ENCODE results near the gene TRIM54.
"Not testable (repeated sequence)": the region's sequence is repeated elsewhere in the genome, so short reads cannot be mapped to it uniquely, and the experiment has no call there.

Gene TRIM54

DNA sequence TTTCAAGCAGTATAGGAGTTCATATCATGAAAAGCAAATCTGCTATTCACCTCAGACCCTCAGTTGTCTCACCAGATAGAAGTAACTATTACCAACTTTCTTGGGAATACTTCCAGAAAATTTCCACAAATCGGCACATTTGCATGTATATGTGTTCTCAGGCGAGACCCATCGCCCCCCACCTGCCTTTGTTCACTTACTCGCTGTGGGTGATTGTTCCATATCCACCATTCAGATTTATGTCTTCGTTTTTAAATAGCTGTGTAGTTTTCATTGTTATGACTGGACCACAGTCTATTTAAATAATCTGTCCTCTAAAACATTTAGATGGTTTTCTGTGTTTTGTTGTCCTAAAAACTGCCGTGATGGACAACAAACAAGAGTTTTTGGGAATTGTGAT, 3.3 kb downstream of the TRIM54 start:
- no peak for DNase-seq

GRCh38 chr2:27288610-27289009, 6.4 kb downstream of the TRIM54 start:
- DNase-seq = no peak

- DNase-seq = no peak
Measured at GRCh38 chr2:27290549-27290948, 8.3 kb downstream of the TRIM54 start.

DNA sequence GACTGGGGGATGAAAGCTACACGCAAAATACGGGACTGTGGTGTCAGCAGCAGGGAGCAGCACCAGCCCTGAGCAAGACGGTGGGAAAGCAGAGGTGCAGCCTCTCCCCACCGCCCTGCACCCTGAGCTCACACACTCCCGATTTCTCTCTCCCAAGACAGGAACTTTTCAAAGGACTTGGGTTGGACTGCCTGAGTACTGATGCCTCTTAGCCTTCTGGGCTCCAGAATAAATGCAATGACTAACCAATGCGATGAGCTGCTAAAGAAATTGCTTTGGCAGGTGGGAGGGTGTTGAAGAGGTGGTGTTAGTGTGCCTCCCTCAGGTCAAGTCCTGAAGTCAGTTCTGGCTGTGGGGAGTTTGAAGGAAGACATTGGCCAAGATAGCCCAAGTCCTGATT, 9.6 kb downstream of the TRIM54 start:
- no peak for DNase-seq

GRCh38 chr2:27294928-27295327, 12.7 kb downstream of the TRIM54 start:
- DNase-seq = no peak

- no peak for DNase-seq
Measured at GRCh38 chr2:27296481-27296880, 14.3 kb downstream of the TRIM54 start.

DNA sequence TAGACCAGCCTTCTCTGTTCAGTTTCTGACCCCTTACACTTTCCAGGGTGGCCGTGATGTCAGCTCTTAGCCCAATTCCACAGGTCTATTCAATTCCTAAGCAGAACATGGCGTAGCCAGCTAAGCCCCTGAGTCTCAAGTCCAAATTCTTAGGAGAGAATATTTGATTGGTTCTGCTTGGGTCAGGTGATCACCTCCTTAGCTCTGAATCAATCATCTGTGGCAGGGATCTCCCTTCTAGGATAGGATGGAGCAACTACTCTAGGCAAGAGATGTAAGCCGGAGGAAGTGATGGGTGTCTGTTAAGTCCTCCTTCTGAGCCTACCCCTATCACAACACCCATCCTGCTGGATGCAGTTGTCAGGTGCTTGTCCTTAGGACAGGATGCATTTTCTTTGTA, 15.0 kb downstream of the TRIM54 start:
- no peak for DNase-seq

GRCh38 chr2:27298391-27299080, 16.3 kb downstream of the TRIM54 start:
- DNase-seq = no peak

DNA sequence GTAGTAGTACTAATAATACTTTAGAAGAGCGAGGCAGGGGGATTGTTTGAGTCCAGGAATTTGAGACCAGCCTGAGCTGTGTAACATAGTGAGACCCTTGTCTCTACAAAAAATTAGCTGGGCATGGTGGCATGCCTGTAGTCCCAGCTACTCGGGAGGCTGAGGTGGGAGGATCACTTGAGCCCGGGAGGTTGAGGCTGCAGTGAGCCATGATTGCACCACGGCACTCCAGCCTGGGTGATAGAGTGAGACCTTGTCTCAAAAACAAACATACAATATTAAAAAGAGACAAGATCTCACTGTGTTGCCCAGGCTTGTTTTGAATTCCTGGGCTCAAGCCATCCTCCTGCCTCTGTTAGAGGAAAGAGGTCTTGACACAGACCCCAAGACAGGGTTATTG, 18.4 kb downstream of the TRIM54 start:
- not testable (repeated sequence) for DNase-seq

DNA sequence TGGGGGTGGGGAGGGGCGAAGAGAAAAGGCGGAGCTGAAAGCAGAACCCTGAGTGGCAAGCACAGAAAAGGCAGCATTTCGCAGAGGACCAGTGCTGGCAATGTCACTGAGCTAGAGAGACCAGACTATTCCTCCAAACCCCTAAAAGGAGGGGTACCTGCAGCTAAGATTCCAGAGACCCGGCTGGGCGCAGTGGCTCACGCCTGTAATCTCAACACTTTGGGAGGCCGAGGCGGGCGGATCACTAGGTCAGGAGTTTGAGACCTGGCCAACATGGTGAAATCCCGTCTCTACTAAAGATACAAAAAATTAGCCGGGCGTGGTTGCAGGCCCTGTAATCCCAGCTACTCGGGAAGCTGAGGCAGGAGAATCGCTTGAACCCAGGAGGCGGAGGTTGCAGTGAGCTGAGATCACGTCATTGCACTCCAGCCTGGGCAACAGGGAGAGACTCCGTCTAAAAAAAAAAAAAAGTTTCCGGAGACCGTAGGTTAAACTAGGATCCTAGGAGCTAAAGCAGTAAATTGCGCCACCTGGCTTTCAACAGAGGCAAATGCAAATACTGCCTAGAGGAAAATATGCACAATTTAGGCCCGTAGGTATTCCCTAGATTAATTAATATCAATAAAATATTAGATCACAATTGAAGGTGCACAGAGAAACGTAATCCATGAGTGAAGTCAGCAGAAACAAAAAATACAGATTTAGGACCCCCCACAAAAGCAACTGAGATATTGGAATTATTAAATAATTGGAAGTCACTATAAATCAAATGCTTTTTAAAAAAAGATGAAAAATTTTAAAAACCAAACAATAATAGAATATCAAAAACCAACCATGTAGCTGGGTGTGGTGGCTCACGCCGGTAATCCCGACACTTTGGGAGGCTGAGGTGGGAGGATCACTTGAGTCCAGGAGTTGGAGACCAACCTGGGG, 21.1 kb downstream of the TRIM54 start:
- peak; percentile 48 for DNase-seq

DNA sequence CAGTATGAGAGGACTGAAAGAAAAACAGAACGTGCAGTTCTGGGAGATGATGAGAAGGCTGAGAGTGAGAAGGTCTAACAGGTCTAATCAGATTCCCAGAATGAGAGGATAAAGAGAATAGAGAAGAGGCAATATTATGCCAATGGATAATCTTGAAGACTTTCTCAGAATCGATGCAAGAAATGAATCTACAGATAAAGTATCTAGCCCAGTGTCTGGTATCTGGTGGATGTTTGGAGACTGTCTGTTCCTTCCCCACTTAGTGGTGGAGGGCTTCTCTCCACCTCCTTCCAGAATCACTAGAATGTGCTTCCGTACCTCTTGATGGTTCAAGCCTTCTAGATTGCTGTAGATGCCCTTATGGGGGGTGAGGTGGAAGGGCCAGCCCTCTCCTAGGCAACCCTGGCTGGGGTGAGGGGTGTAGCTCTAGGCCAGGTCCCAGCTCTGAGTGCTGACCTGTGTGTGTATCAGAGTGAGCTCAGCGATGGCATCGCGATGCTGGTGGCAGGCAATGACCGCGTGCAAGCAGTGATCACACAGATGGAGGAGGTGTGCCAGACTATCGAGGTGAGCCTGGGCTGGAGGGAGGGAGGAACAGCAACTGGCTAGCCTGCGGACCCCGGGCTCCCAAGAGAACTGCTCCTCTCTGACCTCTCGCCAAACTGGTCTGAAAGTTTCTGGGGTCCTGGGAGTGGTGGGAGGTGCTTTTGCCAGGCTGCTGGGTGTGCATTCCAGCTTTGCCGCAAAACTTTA, 22.4 kb downstream of the TRIM54 start:
- DNase-seq = no peak

DNA sequence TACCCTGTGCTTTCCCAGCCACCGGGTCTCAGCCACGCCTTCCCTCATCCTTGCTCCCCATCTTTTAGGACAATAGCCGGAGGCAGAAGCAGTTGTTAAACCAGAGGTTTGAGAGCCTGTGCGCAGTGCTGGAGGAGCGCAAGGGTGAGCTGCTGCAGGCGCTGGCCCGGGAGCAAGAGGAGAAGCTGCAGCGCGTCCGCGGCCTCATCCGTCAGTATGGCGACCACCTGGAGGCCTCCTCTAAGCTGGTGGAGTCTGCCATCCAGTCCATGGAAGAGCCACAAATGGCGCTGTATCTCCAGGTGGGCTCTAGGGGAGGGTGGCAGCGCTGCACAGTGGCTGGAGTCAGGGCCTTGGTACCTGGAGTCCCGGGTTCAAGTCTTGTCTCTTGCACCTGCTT, 23.3 kb downstream of the TRIM54 start:
- DNase-seq = no peak

DNA sequence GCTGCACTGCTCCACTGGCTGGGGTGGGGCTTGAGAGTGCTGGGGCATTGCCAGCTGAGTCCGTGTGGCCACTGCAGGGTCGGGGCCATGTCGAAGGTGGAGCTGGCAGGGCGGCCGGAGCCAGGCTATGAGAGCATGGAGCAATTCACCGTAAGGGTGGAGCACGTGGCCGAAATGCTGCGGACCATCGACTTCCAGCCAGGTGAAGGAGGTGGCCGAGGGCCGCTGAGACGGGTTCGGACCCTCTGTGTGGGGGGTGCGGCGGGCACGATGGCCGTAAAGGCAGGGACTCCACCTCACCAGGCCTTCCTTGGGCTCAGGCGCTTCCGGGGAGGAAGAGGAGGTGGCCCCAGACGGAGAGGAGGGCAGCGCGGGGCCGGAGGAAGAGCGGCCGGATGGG, 23.9 kb downstream of the TRIM54 start:
- DNase-seq = no peak

- no peak for DNase-seq
Measured at GRCh38 chr2:27306573-27307286, 24.5 kb downstream of the TRIM54 start.

GRCh38 chr2:27307287-27307544, 25.0 kb downstream of the TRIM54 start:
- no peak for DNase-seq

DNA sequence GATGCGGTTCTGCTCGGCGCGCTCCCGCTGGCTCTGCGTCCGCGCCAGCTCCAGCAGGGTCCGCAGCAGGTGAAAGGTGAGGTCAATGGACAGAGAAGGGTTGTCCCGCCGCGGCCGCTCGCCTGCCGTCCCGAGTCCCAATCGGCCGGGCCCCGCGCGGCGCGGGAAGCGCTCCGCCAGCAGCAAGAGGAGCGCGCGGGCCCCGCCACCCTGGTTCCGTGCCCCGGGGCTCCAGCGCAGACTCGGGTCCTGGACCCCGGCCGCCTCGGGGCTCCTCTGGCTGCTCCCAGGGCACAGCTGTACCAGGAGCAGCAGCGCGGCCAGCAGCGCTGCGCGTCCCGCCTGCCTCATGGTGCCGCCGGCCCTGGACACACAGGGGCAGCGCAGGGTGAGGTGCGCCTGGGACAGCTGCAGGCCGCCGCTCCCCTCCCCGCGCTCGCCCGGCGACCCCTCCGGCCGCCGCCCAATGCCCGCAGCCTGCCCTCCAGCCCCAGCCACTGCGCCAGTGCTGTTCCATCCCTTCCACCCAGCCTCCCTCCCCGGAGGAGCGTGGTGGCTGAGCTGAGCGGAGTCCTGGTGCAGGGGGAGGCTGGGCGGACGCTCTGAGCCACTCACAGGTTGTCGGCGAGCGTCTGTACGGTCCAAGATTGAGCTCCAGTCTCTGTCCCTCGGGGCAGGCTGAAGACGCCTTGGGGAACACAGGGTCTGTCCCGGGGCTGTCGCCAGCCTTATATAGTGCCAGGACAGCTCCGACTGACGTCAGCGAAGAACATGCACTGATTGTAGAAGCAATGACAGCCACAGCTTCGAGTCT, 25.5 kb downstream of the TRIM54 start:
- DNase-seq = no peak

DNA sequence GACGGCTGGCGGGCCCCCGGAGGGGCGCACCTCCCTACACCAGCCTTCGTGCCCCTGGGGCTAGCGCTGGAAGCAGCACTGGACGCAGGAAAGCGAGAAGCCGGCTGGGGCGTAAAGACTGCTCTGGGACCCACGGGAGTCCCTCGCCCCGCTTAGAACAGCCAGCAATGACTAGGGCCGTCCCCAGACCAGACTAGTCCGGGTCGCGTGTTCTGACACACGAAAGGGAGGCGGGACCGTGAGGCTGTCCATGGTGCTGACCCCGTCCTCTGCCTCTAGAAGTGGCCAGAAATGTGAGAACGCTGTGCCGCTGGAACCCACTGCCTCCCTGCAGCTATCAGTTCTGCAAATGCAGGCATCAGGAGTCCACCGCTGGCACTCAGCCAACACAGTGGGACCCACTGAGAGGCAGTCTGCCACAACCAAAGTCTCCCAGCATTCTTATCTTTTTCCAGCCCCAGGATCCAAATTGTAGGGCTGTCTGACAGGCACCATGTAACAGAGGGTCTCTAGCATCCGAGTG, 26.2 kb downstream of the TRIM54 start, which contains the start of gene UCN:
Gene UCN, minus strand, starts transcription at position 87 of the 523 bp plus-strand sequence. CDS start 550 bp downstream, outside the sequence.
- no peak for DNase-seq

DNA sequence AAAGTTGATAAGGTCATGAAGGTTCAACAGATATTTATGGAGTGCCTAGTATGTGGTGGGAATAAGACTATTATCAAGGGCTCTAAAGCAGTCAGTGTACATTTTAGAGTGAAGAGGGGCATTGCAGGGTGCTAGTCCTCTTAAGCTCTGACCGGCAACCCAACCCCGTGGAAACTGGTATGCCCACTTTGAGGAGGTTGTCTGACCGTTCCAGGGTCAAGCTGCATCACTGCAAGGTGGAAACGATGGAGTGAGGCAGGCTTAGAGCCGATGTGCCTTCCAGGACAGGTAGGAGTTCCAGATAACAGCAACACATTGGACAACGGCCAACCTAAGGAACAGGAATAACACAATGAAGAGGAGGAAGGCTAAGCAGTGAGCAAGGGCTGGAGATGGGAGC, 27.4 kb downstream of the TRIM54 start:
- no peak for DNase-seq

GRCh38 chr2:27312152-27312551, 29.9 kb downstream of the TRIM54 start:
- no peak for DNase-seq

GRCh38 chr2:27313882-27314645, 31.8 kb downstream of the TRIM54 start:
- DNase-seq = no peak

DNA sequence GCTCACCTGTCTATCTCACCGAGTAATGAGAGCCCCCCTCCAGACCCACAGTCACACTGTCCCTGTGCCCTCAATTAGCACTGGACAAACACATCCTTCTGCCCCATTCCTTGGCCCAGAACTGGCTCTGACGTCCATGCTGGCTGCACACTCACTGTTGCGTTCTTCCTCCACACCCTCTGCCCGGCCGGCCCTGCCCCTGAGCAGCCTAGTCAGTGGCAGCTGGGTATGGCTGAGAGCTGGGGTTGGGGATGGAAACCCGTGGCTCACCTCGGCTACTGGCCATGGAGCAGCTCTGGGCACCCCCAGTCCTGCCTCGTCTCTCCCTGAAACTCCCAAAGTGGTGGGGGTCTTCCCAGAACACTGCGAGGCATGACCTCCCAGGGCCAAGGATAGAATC, 32.5 kb downstream of the TRIM54 start:
- no peak for DNase-seq
